HG03565 (cell line): ENCODE data around the gene PARP1.
"Not testable (repeated sequence)": the region's sequence is repeated elsewhere in the genome, so short reads cannot be mapped to it uniquely, and the experiment has no call there.

Experiments used
- ATAC-seq: cut with Tn5 transposase; IDR thresholded peaks from one replicate; pipeline ENCODE4 v1.9.1; 2021; ENCODE audit warnings: mild to moderate bottlenecking, moderate library complexity; ENCODE audit not compliant: unreplicated experiment

PARP1 gene

DNA sequence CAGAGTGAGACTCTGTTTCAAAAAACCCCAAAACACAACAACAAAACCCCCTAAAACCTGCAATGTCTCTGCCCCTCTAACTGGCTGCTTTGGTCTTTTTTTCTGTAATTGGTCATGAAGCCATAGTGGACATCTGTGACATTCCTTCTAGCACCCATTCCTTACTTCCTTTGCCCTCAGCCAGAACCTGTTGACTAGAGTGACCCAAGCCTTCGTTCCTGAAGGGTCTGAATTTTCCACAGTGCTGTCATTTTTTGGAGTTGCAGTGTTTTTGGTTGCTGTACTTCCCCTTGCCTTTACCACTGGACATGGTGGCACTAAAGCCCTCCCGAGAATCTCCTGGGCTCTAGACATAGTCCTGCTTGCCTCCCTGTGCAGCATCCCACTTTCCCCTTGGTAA, 50.5 kb downstream of the PARP1 start:
- ATAC-seq: no peak

- no peak for ATAC-seq
Observed at GRCh38 chr1:226355669-226356551, 52.0 kb downstream of the PARP1 start.

DNA sequence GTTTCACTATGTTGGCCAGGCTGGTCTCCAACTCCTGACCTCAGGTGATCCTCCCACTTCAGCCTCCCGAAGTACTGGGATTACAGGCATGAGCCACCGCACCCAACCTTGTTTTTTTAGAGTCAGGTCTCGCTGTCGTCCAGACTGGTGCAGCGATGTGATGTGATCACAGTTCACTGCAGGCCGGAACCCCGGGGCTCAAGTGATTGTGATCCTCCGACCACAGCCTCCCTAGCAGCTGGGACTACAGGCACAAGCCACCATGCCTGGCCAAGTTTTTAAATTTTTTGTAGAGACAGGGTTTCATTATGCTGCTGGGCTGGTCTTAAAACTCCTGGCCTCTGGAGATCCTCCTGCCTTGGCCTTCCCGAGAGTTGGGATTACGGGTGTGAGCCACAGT, 52.9 kb downstream of the PARP1 start:
- ATAC-seq: no peak

DNA sequence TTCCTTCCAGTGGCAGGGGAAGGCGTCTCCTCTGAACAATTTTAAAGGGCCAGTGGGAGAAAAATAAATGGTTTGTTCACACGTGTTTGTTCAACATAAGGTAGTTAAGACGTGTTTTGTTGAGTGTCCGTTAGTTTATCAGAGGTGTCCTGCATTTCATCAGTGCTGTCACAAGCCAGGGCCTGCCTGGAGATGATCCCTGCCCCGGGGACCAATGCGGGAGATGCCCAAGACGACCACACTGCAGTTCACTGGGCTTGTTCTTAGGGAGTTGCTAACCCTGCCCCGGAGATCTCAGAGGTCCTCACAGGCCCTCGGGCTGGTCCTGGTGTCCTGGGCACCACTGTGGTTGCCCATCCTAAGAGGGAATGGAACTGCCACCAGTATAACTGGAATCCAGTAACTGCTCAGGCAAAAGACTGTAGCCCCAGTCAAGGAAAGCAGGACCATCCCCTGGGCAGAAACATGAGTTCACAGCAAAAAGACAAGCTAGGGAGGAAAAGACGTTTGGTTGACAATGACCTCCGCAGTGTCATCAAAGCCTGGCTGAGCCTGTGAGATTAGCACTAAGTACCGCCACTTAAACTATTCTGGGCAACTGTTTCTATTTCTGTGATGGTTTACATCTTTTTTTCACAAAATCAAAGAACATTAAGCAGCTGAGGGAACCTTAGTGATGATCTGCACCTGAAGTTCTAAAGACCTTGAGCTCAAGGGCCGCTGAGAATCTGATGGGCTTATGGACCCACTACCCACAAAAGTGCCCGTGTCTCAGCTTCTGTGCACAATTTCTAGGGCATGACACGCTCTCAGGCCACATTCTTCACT, 54.0 kb downstream of the PARP1 start:
- ATAC-seq: no peak

DNA sequence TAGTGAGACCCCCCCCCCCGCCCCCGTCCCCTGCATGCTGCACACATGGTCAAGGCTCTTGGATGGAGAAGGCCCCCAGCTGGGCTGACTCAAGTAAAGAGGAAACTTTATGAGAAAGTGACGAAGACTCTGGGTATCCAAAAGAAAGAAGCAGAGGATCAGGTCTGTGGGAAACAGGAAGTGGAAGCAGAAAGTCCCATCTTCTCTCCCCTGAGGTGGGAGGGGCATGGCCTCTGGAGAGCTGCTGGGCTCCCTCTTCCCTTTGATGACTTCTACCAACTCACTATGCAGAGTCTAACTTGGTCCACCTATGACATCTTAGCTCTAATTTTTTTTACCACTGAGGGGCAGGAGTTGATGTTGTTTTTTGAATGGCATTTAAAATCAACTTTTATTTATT, 56.2 kb downstream of the PARP1 start:
- ATAC-seq: no peak

DNA sequence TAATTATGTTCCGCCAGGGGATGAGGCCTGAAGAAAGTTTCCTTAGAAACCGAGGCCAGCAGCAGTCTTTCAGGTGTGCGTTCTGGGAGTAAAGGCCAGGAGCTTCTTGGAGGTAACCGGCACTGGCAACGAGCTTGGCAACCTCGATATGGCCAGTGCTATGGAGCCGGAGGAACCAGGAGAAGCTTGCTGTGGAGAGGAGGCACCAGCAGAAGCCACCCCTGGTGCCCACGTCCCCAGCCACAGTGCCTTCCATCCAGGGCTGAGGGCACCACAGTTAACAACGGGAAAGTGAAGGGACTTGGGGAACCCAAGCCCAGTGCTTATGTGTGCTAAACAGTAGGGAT, 57.4 kb downstream of the PARP1 start:
- no peak for ATAC-seq

DNA sequence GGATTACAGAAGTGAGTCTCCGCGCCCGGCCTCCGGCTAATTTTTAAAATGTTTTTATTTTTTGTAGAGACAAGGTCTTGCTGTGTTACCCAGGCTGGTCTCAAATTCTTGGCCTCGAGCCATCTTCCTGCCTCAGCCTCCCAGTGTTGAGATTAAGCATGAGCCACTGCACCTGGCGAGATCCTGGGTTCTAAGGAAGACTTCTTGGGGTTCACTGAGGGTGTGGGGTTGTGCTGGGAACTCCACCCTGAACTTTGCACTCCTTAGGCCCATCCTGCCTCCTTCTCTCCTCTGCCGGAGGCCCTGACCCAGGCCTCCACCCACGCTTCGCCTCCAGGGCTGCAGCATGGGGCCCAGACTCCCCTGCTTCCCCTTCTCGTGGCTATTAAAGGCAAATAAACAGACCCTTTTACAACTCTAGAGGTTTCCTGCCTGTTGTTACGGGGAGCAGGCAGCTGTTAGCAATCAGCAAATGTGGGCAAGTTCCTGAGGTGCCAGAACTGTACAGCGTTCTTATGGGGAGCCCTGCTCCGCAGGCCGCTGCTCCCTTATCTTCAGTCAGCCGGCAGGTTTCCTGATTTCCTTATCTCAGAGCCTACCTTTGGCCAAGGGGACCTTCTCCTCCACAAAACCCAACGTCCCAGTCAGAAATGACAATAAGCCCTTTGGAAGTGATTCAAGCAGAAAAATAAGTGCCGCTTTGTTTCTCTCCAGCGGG, 57.9 kb downstream of the PARP1 start:
- peak; percentile 39 for ATAC-seq

DNA sequence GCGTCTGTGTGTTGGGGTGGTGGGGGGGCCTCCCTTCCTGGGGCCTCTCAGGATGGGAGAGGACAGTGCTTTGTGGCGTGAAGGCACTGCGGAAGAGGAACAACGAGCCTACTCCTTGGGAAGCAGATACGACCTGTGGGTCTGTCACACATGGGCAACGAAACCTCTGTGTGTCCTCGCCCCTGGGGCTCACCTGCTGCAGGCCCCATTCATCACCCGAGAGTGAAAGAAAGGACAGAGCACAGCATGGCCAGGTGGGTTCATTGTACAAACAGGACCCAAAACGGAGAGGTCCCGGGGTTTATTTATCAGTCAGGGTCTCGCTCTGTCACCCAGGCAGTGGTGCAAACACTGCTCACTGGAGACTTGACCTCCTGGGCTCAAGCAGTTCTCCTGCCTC, 58.8 kb downstream of the PARP1 start:
- ATAC-seq: no peak

GRCh38 chr1:226344441-226345259, 63.2 kb downstream of the PARP1 start:
- no peak for ATAC-seq

DNA sequence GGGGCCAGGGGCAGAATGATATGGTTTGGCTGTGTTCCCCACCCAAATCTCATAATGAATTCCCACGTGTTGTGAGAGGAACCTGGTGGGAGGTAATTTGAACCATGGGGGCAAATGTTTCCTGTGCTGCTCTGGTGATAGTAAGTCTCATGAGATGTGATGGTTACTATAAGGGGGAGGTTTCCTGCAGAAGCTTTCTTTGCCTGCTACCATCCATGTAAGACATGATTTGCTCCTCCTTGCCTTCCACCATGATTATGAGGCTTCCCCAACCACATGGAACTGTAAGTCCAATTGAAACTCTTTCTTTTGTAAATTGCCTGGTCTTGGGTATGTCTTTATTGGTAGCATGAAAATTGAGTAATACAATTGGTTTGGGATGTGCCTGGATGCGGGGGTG, 65.2 kb downstream of the PARP1 start:
- no peak for ATAC-seq

GRCh38 chr1:226340111-226340510, 67.8 kb downstream of the PARP1 start:
- not testable (repeated sequence) for ATAC-seq

DNA sequence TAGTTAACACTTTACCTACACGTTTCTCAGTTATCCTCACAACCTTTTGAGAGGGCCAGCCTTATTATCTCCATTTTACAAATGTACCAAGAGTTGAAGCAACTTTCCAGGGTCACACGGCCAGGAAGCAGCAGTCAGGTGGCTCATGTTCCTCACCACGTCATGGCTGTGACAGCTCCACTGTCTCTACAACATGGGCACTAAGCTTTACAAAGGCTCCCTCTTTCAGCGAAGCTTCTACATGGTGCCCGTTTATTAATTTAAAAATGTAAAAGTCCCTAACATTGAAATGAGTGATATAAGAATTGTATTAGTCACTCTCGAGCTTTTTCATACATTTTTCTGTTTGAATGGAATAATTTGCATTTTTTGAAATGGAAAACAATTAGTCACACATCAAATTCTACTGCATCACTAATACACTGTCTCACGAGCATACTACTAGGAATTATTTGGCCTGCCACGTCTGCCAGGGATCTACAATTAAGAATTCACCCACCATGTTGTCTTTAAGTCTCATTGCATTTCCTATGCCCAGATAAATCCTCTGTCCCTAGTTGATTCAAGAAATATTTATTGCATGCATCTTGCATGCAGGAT, 70.5 kb downstream of the PARP1 start:
- ATAC-seq: no peak

DNA sequence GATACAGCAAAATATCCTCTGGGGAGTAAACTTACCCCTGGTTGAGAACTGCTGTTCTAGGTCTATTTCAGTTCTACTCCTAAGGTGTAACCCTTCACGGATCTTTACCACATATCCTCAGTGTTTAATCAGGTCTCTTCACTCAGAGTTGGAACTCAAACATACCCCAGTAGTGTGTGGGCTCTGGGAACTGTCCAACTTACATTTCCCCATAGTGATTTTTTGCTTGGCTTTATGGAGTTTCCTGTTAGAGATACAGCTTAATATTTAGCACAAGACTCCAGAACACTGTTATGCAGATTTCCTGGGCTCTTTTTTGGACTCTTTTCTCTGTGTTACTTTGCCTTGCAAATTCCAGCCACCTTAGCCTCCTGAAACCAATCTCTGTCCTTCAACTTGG, 72.2 kb downstream of the PARP1 start:
- no peak for ATAC-seq

DNA sequence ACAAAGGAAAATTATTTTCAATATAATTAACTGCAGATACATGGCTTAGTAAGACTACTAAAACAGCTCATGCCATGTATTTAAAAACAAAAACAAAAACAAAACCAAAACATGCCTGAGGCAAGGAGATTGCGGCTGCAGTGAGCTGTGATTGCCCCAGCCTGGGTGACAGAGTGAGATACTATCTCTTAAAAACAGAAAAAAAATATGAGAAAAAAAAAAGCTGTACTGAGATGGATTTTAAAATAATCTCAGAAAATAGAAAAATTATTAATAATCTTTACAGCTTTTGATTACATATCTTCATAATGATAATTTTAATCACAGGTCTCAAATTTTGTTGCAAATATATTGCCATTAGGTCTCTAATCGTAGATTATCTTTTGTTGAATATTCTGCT, 74.9 kb downstream of the PARP1 start:
- no peak for ATAC-seq

DNA sequence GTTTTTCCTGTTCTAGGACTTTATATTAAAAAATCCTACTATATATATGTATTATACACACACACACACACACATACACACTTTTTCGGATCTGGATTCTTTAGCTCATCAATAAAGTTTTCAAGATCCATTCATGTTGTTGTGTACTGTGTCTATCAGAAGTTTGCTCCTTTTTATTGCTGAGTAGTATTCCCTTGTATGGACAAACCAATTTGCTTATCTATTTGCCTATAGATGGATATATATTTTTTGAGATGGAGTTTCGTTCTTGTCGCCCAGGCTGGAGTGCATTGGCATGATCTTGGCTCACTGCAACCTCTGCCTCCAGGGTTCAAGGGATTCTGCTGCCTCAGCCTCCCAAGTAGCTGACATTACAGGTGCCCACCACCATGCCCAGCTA, 78.7 kb downstream of the PARP1 start:
- ATAC-seq: no peak

- no peak for ATAC-seq
Observed at GRCh38 chr1:226327761-226328162, 80.1 kb downstream of the PARP1 start.

DNA sequence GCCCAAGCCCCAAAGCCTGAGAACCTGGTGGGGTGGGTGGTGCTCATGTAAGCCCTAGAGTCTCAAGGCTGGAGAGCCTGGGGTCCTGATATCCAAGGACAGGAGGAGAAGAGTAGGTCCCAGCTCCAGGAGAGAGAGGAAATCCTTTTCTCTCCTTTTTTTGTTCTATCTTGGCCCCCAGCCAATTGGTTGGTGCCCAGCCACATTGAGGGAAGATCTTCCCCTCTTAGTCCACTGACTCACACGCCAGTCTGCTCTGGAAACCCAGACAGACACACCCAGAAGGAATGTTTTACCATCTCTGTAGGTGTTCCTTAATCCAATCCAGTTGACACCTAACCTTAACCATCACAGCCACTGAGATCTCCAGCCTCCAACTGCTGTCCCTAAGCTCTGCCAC, 82.7 kb downstream of the PARP1 start:
- ATAC-seq: no peak

DNA sequence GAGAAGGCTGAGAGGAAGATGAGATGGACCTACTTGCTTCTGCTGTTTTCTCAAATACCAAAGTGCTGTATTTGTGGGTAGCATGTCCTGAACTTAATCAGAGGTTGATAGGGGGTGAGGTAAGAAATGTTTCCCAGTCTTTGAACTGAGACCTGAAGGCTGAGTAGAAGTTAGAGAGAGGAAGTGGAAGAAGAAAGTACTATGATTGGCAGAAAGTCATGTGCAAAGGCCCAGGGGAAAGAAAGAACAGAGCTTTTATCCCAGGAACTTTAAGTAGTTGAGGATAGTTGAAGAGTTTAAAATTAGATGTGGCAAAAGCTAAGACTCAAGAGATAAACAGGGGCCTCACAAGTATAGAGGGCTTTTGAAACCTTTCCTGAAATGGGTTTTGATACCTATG, 83.4 kb downstream of the PARP1 start:
- no peak for ATAC-seq

- ATAC-seq: no peak
Observed at GRCh38 chr1:226322986-226323385, 84.9 kb downstream of the PARP1 start.

DNA sequence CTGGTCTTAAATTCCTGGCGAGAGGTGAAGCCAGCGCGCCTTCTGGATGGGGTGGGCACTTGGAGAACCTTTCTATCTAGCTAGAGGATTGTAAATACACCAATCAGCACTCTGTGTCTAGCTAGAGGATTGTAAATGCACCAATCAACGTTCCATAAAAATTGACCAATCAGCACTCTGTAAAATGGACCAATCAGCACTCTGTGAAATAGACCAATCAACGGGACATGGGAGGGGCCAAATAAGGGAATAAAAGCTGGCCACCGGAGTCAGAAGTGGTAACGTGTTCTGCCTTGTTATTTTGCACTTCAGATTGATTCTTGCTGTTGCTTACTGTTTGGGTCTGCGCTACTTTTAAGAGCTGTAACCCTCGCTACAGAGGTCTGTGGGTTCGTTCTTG, 87.0 kb downstream of the PARP1 start:
- ATAC-seq: no peak
